HL-60 (cell line): Measurements from ENCODE around the gene SH3RF3.

Source experiments
- CTCF ChIP-seq: IDR thresholded peaks from one replicate; pipeline ENCODE4 v1.5.1; 2011; ENCODE audit warnings: low read length, control low read depth, inconsistent platforms; ENCODE audit not compliant: insufficient read depth
- REST ChIP-seq: IDR thresholded peaks from 2 replicates; pipeline ENCODE4 v1.6.1; 2012; ENCODE audit warnings: low read depth; ENCODE audit not compliant: insufficient replicate concordance
- SPI1 ChIP-seq: IDR thresholded peaks from 2 replicates; pipeline ENCODE4 v1.6.1; 2012; ENCODE audit warnings: low read depth, mild to moderate bottlenecking, borderline replicate concordance

GRCh38 chr2:109127556-109127955, 1.4 kb upstream of the SH3RF3 start:
- no peak for TF ChIP-seq CTCF
- no peak for TF ChIP-seq REST
- TF ChIP-seq SPI1 = no peak
